GM12891 (cell line): Measurements from ENCODE around the gene HOXB5.

Source experiments
- DNase-seq: peaks from one replicate; pipeline ENCODE4 v3.0.0; 2011; ENCODE audit warnings: low spot score; ENCODE audit not compliant: insufficient read length
- FAIRE-seq: peaks from 2 replicates; lab custom pipeline; 2011; peaks lifted over from hg19 to GRCh38; lab: Jason Lieb, UNC
- PAX5 ChIP-seq: IDR thresholded peaks from 2 replicates; pipeline ENCODE4 v1.6.1; 2011; ENCODE audit warnings: low read length, moderate library complexity, mild to moderate bottlenecking; ENCODE audit not compliant: insufficient read depth, severe bottlenecking
- POLR2A ChIP-seq: IDR thresholded peaks from 2 replicates; pipeline ENCODE4 v1.6.1; 2011; ENCODE audit warnings: low read depth, low read length, control low read depth
- POLR2AphosphoS5 ChIP-seq: IDR thresholded peaks from 2 replicates; pipeline ENCODE4 v1.6.1; 2011; ENCODE audit warnings: low read depth, low read length, control low read depth
- POU2F2 ChIP-seq: IDR thresholded peaks from 2 replicates; pipeline ENCODE4 v1.6.1; 2011; ENCODE audit warnings: low read depth, mild to moderate bottlenecking, control low read depth, low read length, moderate library complexity
- SPI1 ChIP-seq: IDR thresholded peaks from 2 replicates; pipeline ENCODE4 v1.6.1; 2011; ENCODE audit warnings: low read depth, low read length, control low read depth
- TAF1 ChIP-seq: IDR thresholded peaks from 2 replicates; pipeline ENCODE4 v1.6.1; 2011; ENCODE audit warnings: low read depth, low read length, control low read depth

The HOXB5 gene

DNA sequence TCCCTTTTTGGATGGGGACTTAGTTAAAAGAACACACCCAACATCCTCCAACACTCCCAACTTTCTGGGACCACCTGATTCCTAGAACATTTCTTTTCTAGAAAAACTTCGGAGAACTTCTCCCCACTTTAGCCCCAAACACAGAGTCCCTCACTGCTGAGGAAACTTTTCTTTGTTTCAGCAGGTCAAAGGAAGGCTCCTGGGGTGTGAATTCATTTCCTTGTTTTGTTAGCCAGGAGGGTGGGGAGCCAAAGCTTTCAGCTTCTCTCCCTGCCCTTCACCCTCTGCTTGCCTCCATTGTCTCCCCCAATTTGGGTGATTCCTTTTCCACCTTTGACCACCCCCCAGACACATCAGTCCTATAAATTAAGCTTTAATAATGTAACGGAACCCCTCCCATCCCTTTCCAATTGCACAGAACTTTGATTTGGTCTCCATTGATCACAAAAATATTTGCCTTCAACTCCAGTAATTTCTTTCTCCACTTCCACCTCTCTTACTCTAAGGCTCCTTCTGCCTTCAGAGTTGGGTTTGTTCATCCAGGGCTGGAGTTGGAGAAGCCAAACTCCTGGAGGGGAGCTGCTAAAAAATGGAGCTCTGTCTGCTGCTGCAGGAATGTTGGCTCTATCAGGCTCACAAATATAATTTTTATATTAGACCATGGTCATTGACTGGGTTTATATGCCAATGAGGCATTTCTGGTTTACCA is 25.8 kb downstream of the HOXB5 start:
- FAIRE-seq (no peak), DNase-seq (no peak)
- TF ChIP-seq POLR2AphosphoS5 (no peak), POLR2A (no peak), PAX5 (no peak), POU2F2 (no peak), SPI1 (no peak), TAF1 (no peak)

DNA sequence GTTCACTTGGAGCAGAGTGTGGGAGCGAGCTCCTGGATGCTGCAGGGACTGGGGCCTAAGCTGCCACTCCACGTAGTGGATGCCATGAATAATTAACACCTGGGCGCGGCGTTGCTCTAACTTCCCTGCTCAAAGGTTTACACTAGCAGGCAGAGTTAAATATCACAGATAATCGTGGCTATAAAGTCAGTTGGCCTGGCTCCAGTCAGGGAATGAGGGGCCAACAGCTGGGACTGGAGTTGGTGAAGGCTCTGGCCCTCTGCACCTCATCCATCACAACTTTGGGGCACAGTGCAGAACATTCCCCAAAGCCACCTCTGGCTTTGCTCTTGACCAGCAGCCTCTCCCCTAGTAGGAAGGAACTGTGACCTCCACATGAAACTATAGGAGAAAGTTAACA is 26.4 kb downstream of the HOXB5 start:
- FAIRE-seq (no peak), DNase-seq (no peak)
- TF ChIP-seq POLR2A (no peak), TAF1 (no peak), POLR2AphosphoS5 (no peak), SPI1 (no peak), PAX5 (no peak), POU2F2 (no peak)

DNA sequence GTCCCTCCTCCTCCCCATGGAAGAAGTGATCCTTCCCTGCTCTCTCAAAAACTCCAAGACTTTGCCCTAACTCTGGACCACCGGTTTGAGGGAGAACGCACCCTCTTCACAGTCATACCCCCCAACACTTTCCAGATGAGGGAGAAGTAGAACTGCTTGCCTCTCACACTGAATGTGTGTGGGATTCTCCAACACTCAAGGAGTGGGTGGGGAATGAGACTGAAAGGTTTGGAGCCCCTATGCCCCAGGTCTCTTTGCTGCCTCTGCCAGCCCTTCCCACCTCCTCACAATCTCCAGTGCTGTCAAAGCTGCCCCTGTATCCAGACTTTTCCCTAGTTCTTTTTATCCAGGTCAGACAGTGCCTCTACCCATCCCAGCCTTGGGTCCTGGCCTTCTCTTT is 26.9 kb downstream of the HOXB5 start:
- FAIRE-seq, result no peak
- TF ChIP-seq POU2F2 (no peak), PAX5 (no peak), POLR2AphosphoS5 (no peak), POLR2A (no peak), SPI1 (no peak), TAF1 (no peak)
- no peak for DNase-seq

DNA sequence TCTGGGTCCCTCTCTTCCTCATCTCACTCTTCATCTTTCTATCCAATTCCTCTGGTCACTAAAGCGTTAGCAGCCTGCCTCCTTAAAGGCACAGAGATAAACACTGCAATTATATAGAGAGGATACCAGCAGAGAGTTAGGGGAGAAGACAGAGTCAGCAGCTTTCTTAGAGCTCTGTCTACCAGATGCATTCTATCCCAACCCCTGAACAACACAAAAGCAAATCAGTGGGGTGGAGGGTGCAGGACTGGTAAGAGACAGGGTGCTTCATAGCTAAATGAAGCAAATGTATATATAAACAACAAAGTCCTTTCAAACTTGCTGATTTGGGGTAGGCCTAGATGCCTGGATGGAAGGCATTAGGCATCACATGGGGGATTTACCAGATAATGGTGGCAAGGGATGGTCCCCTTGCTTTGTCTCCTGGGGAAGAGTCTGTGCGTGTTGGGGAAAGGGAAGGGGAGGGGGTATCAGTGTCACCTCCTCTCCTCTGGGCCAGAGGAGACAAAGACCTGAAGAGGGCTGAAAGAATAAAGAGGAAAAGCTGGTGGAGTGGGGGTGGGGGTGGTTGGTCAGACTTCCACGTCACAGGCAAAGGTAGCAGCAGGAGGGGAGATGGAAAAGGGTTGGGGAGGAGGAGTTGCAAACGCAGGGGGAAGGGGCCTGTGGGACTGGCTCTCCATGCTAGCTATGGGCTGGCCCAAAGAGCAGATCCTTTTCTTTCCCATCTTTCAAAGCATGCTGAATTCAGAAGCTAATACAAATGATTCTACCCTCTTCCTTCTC is 27.5 kb downstream of the HOXB5 start:
- no peak for DNase-seq
- FAIRE-seq, result no peak
- TF ChIP-seq SPI1 (no peak), POLR2A (no peak), TAF1 (no peak), POU2F2 (no peak), POLR2AphosphoS5 (no peak), PAX5 (no peak)

DNA sequence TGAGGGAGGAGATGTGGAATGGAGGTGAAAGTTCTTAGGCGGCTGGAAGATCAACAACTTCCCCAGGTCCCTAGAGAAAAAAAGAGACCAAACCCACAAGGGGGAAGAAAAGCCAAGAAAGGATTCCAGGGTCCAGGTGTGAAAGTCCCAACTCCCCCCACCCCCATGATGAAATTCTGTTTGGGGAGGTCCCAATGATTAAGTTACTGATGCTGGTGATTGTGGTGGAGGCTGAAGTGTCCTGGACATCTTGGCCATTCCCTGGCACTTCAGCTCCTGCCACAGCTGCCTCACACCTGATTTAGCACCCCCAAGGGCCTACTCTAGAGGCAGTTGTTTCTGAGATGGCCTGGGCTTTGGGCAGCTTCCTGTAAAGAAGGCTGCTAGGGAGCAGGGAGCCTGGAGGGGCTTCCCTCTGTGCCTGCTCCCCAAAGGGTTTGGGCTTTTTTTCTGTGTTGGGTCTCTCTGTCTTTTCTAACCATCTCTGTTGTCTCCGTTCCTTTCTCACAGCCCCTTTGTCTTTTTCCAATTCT is 28.5 kb downstream of the HOXB5 start:
- DNase-seq, result no peak
- no peak for FAIRE-seq
- TF ChIP-seq POLR2A (no peak), POLR2AphosphoS5 (no peak), POU2F2 (no peak), PAX5 (no peak), SPI1 (no peak)

DNA sequence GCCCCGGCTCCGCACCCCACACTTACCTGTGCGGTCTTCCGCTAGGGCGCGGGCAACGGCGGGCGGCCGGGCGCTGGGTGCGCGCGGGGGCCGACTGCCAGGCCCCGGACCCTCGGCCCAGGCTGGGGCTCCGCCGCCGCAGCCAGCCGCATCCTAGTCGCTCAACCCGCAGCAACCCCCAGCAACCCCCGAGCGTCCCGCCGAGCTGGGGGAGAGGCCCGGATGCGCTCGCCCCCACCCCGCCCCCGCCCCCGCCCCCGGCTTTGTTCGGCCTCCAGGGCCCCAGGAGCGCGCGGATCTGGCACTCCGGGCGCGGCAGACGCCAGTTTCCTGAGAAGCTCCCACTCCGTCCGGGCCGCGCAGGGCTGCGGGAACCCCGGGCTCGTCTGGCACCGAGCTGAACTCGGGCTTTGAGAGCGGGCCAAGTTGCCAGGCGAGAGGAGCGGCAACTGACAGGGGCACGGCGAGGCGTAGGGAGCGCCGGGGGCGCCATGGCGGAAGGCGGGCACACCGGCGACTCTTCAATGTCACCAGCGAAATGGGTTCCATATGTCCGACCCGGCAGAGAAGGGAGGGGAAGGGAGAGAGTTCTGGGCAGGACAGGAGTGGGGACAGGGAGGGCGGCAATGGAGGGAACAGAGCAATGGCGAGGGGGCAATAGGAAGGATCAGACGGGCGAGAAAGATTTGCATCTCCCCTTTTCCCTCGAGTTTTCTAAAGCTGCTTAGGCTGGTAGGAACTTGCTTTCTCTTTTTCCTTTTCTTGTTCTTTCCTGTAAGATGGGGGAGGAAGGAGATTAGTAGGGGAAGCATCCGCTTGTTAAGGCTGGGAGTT is 29.2 kb downstream of the HOXB5 start:
- TF ChIP-seq POLR2AphosphoS5 (no peak), POU2F2 (no peak), POLR2A (no peak), TAF1 (no peak), SPI1 (no peak), PAX5 (no peak)
- DNase-seq (no peak), FAIRE-seq (no peak)

DNA sequence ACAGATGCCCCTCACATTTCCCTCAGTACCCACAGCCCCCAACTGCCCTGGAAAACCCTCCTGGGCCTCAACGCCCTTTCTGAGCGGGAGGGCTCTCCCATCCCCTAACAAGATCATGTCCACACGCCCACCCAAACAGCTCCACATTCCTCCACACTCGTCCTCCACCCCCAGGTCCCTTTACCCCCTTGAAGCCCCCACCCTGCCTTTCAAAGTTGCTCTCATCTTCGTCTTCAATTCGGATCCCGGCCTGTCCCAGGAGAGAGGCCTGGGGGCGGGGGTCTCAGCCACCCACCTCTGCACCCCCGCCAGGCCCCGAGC is 29.8 kb downstream of the HOXB5 start:
- no peak for FAIRE-seq
- no peak for DNase-seq
- no peak for TF ChIP-seq TAF1
- TF ChIP-seq POLR2A, result no peak
- TF ChIP-seq POLR2AphosphoS5, result no peak
- no peak for TF ChIP-seq PAX5
- no peak for TF ChIP-seq SPI1
- TF ChIP-seq POU2F2, result no peak

DNA sequence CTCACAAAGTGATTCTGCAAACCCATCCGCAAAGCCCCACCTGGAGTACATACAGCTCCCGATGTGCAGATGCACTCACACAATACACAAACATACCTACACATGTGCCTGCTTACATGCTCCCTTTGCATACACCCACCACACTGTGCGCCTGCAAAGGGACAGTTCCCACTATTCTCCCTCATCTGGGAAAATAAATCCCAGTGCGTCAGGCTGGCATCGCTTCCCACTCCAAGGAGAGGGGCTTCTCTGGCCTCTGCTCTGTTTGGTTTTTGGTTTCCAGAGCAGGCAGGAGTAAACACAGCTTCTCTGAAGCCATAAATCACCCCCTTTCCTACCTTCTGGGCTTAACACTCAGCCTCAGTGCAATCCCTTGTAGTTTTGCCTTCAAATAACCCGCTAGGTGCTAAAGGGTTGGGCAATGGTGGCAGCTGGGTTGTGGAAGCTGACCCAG is 30.2 kb downstream of the HOXB5 start:
- DNase-seq, result no peak
- TF ChIP-seq PAX5 (no peak), SPI1 (no peak), POU2F2 (no peak), POLR2A (no peak), TAF1 (no peak), POLR2AphosphoS5 (no peak)
- FAIRE-seq, result no peak

DNA sequence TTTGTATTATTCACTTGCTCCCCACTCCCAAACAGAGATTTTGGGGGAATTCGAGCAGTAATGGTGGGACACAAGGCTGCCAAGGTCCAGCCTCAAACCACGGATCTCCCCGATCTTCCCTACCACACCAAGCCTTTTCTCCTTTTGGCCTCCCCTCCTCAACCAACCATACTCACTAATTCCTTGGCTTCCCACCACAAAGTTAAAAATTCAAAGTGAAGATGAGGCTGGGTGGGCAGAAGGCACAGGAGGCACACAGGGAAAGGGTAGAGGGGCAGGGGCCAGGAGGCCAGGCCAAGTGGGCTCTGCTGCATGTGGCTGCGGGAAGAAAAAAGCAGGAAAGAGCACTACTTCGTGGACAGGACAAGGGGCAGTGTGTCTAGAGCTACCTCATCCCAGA is 30.6 kb downstream of the HOXB5 start:
- no peak for FAIRE-seq
- DNase-seq, result no peak
- TF ChIP-seq POLR2A, result no peak
- TF ChIP-seq SPI1, result no peak
- TF ChIP-seq PAX5, result no peak
- no peak for TF ChIP-seq POLR2AphosphoS5
- no peak for TF ChIP-seq TAF1
- TF ChIP-seq POU2F2, result no peak
